ENCODE measurements around the gene SH3BP1. TPM values are rescaled to one million over a fixed set of nuclear protein-coding genes. Genes with fewer than 3 reads are reported as not detected.
A peak's percentile ranks its signal among the peaks of the same experiment; 100 is the strongest.

SH3BP1 gene
- total and polyA plus RNA-seq, 4 experiments from 2014 or later = 17.6 to 89.2 (median 57.1) TPM

- Histone ChIP-seq H3K27ac (ENCODE audit: low read depth, low read length) (peak overlapping the region; percentile 15), H3K4me3 (ENCODE audit: low read length in 2 of 2) (no peak overlapping the region), H3K9me3 (ENCODE audit: control insufficient read depth in 1 of 2, low read length in 2 of 2) (no peaks in the 10 kb centered on the region), H3K4me1 (ENCODE audit: insufficient read depth, low read length) (peaks cover 49% of the 10 kb centered on the region), H3K36me3 (ENCODE audit: insufficient read depth, low read length) (no peaks in the 10 kb centered on the region), H3K27me3 (ENCODE audit: insufficient read depth, low read length) (no peaks in the 10 kb centered on the region)
- peak overlapping the region; percentile 53 to 99 (median 66) for H3K4me3 Mint-ChIP-seq
- DNase-seq = no peak
- ChIA-PET CTCF (ENCODE audit: partially characterized antibody) (interaction anchor here (5.3 to 22.7 kb wide), 3 partner anchors 8 to 36 kb away, joined by 33 to 558 read pairs (median 181); partner anchors contain the start of genes PDXP and SH3BP1), POLR2A (ENCODE audit: partially characterized antibody) (interaction anchor here (1.0 to 12.9 kb wide), 9 partner anchors 10 to 82 kb away, joined by 3 to 348 read pairs (median 57); partner anchors contain the start of genes GGA1, NOL12, PDXP and SH3BP1)
- intact Hi-C loops (cut with micrococcal nuclease) = no loop called here
- no peaks in the 10 kb centered on the region for H3K9me3 Mint-ChIP-seq
- H3K27me3 Mint-ChIP-seq = no peaks in the 10 kb centered on the region
- peaks cover 0 to 8% of the 10 kb centered on the region in 2 donors for H3K36me3 Mint-ChIP-seq
- H3K27ac Mint-ChIP-seq = peak overlapping the region; percentile 59 to 96 (median 72)
- H3K4me1 Mint-ChIP-seq = peaks cover 26 to 77% (median 42%) of the 10 kb centered on the region in 4 donors
Observed at GRCh38 chr22:37674248-37674647, 34.8 kb downstream of the SH3BP1 start.

- ChIA-PET CTCF (ENCODE audit: partially characterized antibody) (interaction anchor here (0.8 to 22.7 kb wide), 5 partner anchors 9 to 68 kb away, joined by 3 to 558 read pairs (median 8); partner anchors contain the start of genes PDXP and SH3BP1), POLR2A (ENCODE audit: partially characterized antibody) (interaction anchor here (0.9 to 12.9 kb wide), 9 partner anchors 9 to 83 kb away, joined by 3 to 348 read pairs (median 57); partner anchors contain the start of genes GGA1, NOL12, PDXP and SH3BP1)
- Histone ChIP-seq H3K36me3 (ENCODE audit: insufficient read depth, low read length) (no peaks in the 10 kb centered on the region), H3K4me3 (ENCODE audit: low read length in 2 of 2) (peak within 1 kb of the TSS; percentile 62 to 95), H3K27me3 (ENCODE audit: insufficient read depth, low read length) (no peaks in the 10 kb centered on the region), H3K27ac (ENCODE audit: low read depth, low read length) (peak within 1 kb of the TSS; percentile 87), H3K9me3 (ENCODE audit: control insufficient read depth in 1 of 2, low read length in 2 of 2) (no peaks in the 10 kb centered on the region), H3K4me1 (ENCODE audit: insufficient read depth, low read length) (peaks cover 49% of the 10 kb centered on the region)
- peak; percentile 61 to 79 (median 64) for DNase-seq
- H3K36me3 Mint-ChIP-seq = peaks cover 0 to 10% of the 10 kb centered on the region in 2 donors
- H3K4me3 Mint-ChIP-seq = peak within 1 kb of the TSS; percentile 88 to 99 (median 94)
- H3K9me3 Mint-ChIP-seq = no peaks in the 10 kb centered on the region
- intact Hi-C loops (cut with micrococcal nuclease) = no loop called here
- H3K27me3 Mint-ChIP-seq = no peaks in the 10 kb centered on the region
- peak within 1 kb of the TSS; percentile 96 to 100 (median 99) for H3K27ac Mint-ChIP-seq
- H3K4me1 Mint-ChIP-seq = peaks cover 26 to 79% (median 41%) of the 10 kb centered on the region in 4 donors
Observed at GRCh38 chr22:37674951-37675929, 35.8 kb downstream of the SH3BP1 start, which contains the start of gene LGALS1. TSS of gene LGALS1 (plus strand) at chr22:37675636. CDS start at chr22:37675703, 67 bp downstream.

- Histone ChIP-seq H3K36me3 (ENCODE audit: insufficient read depth, low read length) (no peaks in the 10 kb centered on the region), H3K9me3 (ENCODE audit: control insufficient read depth in 1 of 2, low read length in 2 of 2) (no peaks in the 10 kb centered on the region), H3K27ac (ENCODE audit: low read depth, low read length) (peak overlapping the region; percentile 87), H3K4me1 (ENCODE audit: insufficient read depth, low read length) (peaks cover 49% of the 10 kb centered on the region), H3K27me3 (ENCODE audit: insufficient read depth, low read length) (no peaks in the 10 kb centered on the region), H3K4me3 (ENCODE audit: low read length in 2 of 2) (peak overlapping the region; percentile 62 to 95)
- H3K36me3 Mint-ChIP-seq = peaks cover 0 to 10% of the 10 kb centered on the region in 2 donors
- CTCF ChIA-PET (ENCODE audit: partially characterized antibody) = interaction anchor here (0.5 to 22.7 kb wide), 5 partner anchors 16 to 68 kb away, joined by 3 to 558 read pairs (median 136); partner anchors contain the start of genes GGA1, PDXP and SH3BP1
- no peaks in the 10 kb centered on the region for H3K27me3 Mint-ChIP-seq
- H3K4me3 Mint-ChIP-seq = peak overlapping the region; percentile 88 to 99 (median 94)
- intact Hi-C loops (cut with micrococcal nuclease) = no loop called here
- DNase-seq = no peak
- H3K27ac Mint-ChIP-seq = peak overlapping the region; percentile 96 to 100 (median 99)
- H3K4me1 Mint-ChIP-seq = peaks cover 26 to 77% (median 40%) of the 10 kb centered on the region in 4 donors
- POLR2A ChIA-PET (ENCODE audit: partially characterized antibody) = interaction anchor here (0.9 to 12.9 kb wide), 10 partner anchors 8 to 84 kb away, joined by 3 to 348 read pairs (median 52); partner anchors contain the start of genes GGA1, NOL12, PDXP and SH3BP1
- no peaks in the 10 kb centered on the region for H3K9me3 Mint-ChIP-seq
Observed at GRCh38 chr22:37675930-37676735, 36.7 kb downstream of the SH3BP1 start.

- H3K27me3 Mint-ChIP-seq = no peaks in the 10 kb centered on the region
- Histone ChIP-seq H3K27ac (ENCODE audit: low read depth, low read length) (peak overlapping the region; percentile 87), H3K4me3 (ENCODE audit: low read length in 2 of 2) (peak overlapping the region; percentile 62 to 95), H3K27me3 (ENCODE audit: insufficient read depth, low read length) (no peaks in the 10 kb centered on the region), H3K9me3 (ENCODE audit: control insufficient read depth in 1 of 2, low read length in 2 of 2) (no peaks in the 10 kb centered on the region), H3K36me3 (ENCODE audit: insufficient read depth, low read length) (no peaks in the 10 kb centered on the region), H3K4me1 (ENCODE audit: insufficient read depth, low read length) (peaks cover 48% of the 10 kb centered on the region)
- ChIA-PET POLR2A (ENCODE audit: partially characterized antibody) (interaction anchor here (1.2 to 12.9 kb wide), 9 partner anchors 7 to 85 kb away, joined by 3 to 348 read pairs (median 57); partner anchors contain the start of genes GGA1, NOL12, PDXP and SH3BP1), CTCF (ENCODE audit: partially characterized antibody) (interaction anchor here (10.9 to 22.7 kb wide), 3 partner anchors 17 to 69 kb away, joined by 136 to 558 read pairs (median 181); partner anchors contain the start of genes GGA1, PDXP and SH3BP1)
- no peaks in the 10 kb centered on the region for H3K9me3 Mint-ChIP-seq
- H3K27ac Mint-ChIP-seq = peak overlapping the region; percentile 96 to 100 (median 100)
- H3K36me3 Mint-ChIP-seq = peaks cover 0 to 10% of the 10 kb centered on the region in 2 donors
- H3K4me3 Mint-ChIP-seq = peak overlapping the region; percentile 88 to 99 (median 94)
- intact Hi-C loops (cut with micrococcal nuclease) = loop anchor here (1.0 kb wide), 3 partner anchors 19 to 69 kb away; partner anchors contain the start of genes GGA1 and PDXP
- peak; percentile 92 to 97 (median 93) for DNase-seq
- peaks cover 29 to 80% (median 46%) of the 10 kb centered on the region in 4 donors for H3K4me1 Mint-ChIP-seq
Observed at GRCh38 chr22:37676736-37677492, 37.4 kb downstream of the SH3BP1 start.

GRCh38 chr22:37677493-37677974, 38.1 kb downstream of the SH3BP1 start:
- H3K27ac Mint-ChIP-seq = peak overlapping the region; percentile 96 to 100 (median 100)
- peaks cover 24 to 74% (median 40%) of the 10 kb centered on the region in 4 donors for H3K4me1 Mint-ChIP-seq
- Histone ChIP-seq H3K9me3 (ENCODE audit: control insufficient read depth in 1 of 2, low read length in 2 of 2) (no peaks in the 10 kb centered on the region), H3K4me3 (ENCODE audit: low read length in 2 of 2) (peak overlapping the region; percentile 62 to 95), H3K27me3 (ENCODE audit: insufficient read depth, low read length) (no peaks in the 10 kb centered on the region), H3K27ac (ENCODE audit: low read depth, low read length) (peak overlapping the region; percentile 87), H3K4me1 (ENCODE audit: insufficient read depth, low read length) (peaks cover 42% of the 10 kb centered on the region), H3K36me3 (ENCODE audit: insufficient read depth, low read length) (no peaks in the 10 kb centered on the region)
- H3K36me3 Mint-ChIP-seq = peaks cover 0 to 10% of the 10 kb centered on the region in 2 donors
- POLR2A ChIA-PET (ENCODE audit: partially characterized antibody) = interaction anchor here (1.2 to 12.9 kb wide), 9 partner anchors 7 to 85 kb away, joined by 3 to 348 read pairs (median 57); partner anchors contain the start of genes GGA1, NOL12, PDXP and SH3BP1
- H3K27me3 Mint-ChIP-seq = no peaks in the 10 kb centered on the region
- intact Hi-C loops (cut with micrococcal nuclease) = loop anchor here (1.0 kb wide), 3 partner anchors 19 to 69 kb away; partner anchors contain the start of genes GGA1 and PDXP
- peak in 1 of 5 donors; percentile 35 for DNase-seq
- no peaks in the 10 kb centered on the region for H3K9me3 Mint-ChIP-seq
- peak overlapping the region; percentile 88 to 99 (median 94) for H3K4me3 Mint-ChIP-seq
- CTCF ChIA-PET (ENCODE audit: partially characterized antibody) = interaction anchor here (10.9 to 22.7 kb wide), 3 partner anchors 17 to 69 kb away, joined by 136 to 558 read pairs (median 181); partner anchors contain the start of genes GGA1, PDXP and SH3BP1

All from CD4-positive, alpha-beta memory T cell (primary cell).